WTC11 (cell line): ENCODE data around the gene TFPI2. TPM values are rescaled to one million over a fixed set of nuclear protein-coding genes. Genes with fewer than 3 reads are reported as not detected.

ENCODE experiments used
- ATAC-seq: fragments of 200-7000 bp; cut with Tn5 transposase; 2 replicates; pipeline ENCODE4 v1.10.0; 2021; ENCODE audit warnings: mild to moderate bottlenecking, moderate library complexity
- CTCF ChIA-PET: fragments of 300-600 bp; sonication (Branson Sonifier 250); formaldehyde crosslinking; loops from one replicate; lab custom pipeline; 2021; ENCODE audit warnings: antibody characterized with exemption; lab: Charles Lee
- POLR2A ChIA-PET: fragments of 350-600 bp; sonication (Branson Sonifier 250); formaldehyde crosslinking; loops from one replicate; lab custom pipeline; 2021; ENCODE audit warnings: antibody characterized with exemption; lab: Charles Lee
- DNase-seq: peaks from one replicate; pipeline ENCODE4 v3.0.0; 2021; ENCODE audit warnings: low spot score
- H3K27ac Mint-ChIP-seq: 2 replicates; pipeline ENCODE4 v1.8.0; 2021; ENCODE audit warnings: mixed read lengths
- H3K27me3 Mint-ChIP-seq: 2 replicates; pipeline ENCODE4 v1.8.0; 2021; ENCODE audit warnings: low read depth, mild to moderate bottlenecking, moderate library complexity, mixed read lengths
- H3K36me3 Mint-ChIP-seq: 2 replicates; pipeline ENCODE4 v1.8.0; 2021; ENCODE audit warnings: mixed read lengths
- H3K4me1 Mint-ChIP-seq: 2 replicates; pipeline ENCODE4 v1.8.0; 2022; ENCODE audit warnings: mixed read lengths
- H3K4me3 Mint-ChIP-seq: 2 replicates; pipeline ENCODE4 v1.8.0; 2021; ENCODE audit warnings: mild to moderate bottlenecking, moderate library complexity, mixed read lengths
- H3K9me3 Mint-ChIP-seq: 2 replicates; pipeline ENCODE4 v1.8.0; 2021; ENCODE audit warnings: mixed read lengths
- AFF4 ChIP-seq: sonication (generic); formaldehyde crosslinking; IDR thresholded peaks from 2 replicates; pipeline ENCODE4 v1.8.1; 2023; ENCODE audit warnings: mild to moderate bottlenecking, missing genetic modification reagents, borderline replicate concordance
- CDX4 ChIP-seq: fragments of 250-450 bp; sonication (Bioruptor Pico); IDR thresholded peaks from 2 replicates; pipeline ENCODE4 v1.9.0; 2021; ENCODE audit warnings: moderate library complexity, mild to moderate bottlenecking, inconsistent platforms, borderline replicate concordance
- CREB1 ChIP-seq: sonication (generic); formaldehyde crosslinking; IDR thresholded peaks from 2 replicates; pipeline ENCODE4 v1.8.0; 2023; ENCODE audit warnings: mild to moderate bottlenecking, missing genetic modification reagents
- ESRRA ChIP-seq: sonication (generic); formaldehyde crosslinking; IDR thresholded peaks from 2 replicates; pipeline ENCODE4 v1.8.1; 2022; ENCODE audit warnings: mild to moderate bottlenecking, missing genetic modification reagents, borderline replicate concordance
- FOXK1 ChIP-seq: sonication (generic); formaldehyde crosslinking; IDR thresholded peaks from 2 replicates; pipeline ENCODE4 v1.8.0; 2022; ENCODE audit warnings: mild to moderate bottlenecking, moderate library complexity, missing genetic modification reagents
- JAZF1 ChIP-seq: fragments of 250-450 bp; sonication (Bioruptor Pico); IDR thresholded peaks from 2 replicates; pipeline ENCODE4 v1.9.0; 2021; ENCODE audit warnings: moderate library complexity, mild to moderate bottlenecking, inconsistent platforms
- KAT7 ChIP-seq: sonication (generic); formaldehyde crosslinking; IDR thresholded peaks from 2 replicates; pipeline ENCODE4 v1.8.1; 2023; ENCODE audit warnings: missing genetic modification reagents, mild to moderate bottlenecking, borderline replicate concordance
- MXD4 ChIP-seq: fragments of 250-450 bp; sonication (Bioruptor Pico); IDR thresholded peaks from 2 replicates; pipeline ENCODE4 v1.8.0; 2021; ENCODE audit warnings: mild to moderate bottlenecking, moderate library complexity, borderline replicate concordance
- NFYB ChIP-seq: sonication (generic); formaldehyde crosslinking; conservative IDR thresholded peaks from 2 replicates; pipeline ENCODE4 v1.8.0; 2022; ENCODE audit warnings: low read depth, missing genetic modification reagents
- NR1H2 ChIP-seq: sonication (generic); formaldehyde crosslinking; IDR thresholded peaks from 2 replicates; pipeline ENCODE4 v1.9.0; 2021; ENCODE audit warnings: mild to moderate bottlenecking, moderate library complexity, missing genetic modification reagents
- NR3C1 ChIP-seq: sonication (generic); formaldehyde crosslinking; conservative IDR thresholded peaks from 2 replicates; pipeline ENCODE4 v1.8.1; 2023; ENCODE audit warnings: low read depth, mild to moderate bottlenecking, missing genetic modification reagents
- PRRX2 ChIP-seq: fragments of 250-450 bp; sonication (Bioruptor Pico); IDR thresholded peaks from 2 replicates; pipeline ENCODE4 v1.8.0; 2021; ENCODE audit warnings: mild to moderate bottlenecking
- RORB ChIP-seq: fragments of 250-450 bp; sonication (Bioruptor Pico); IDR thresholded peaks from 2 replicates; pipeline ENCODE4 v1.9.0; 2021; ENCODE audit warnings: mild to moderate bottlenecking
- TEAD1 ChIP-seq: sonication (generic); formaldehyde crosslinking; IDR thresholded peaks from 2 replicates; pipeline ENCODE4 v1.8.0; 2022; ENCODE audit warnings: mild to moderate bottlenecking, missing genetic modification reagents
- TP53 ChIP-seq: sonication (generic); formaldehyde crosslinking; IDR thresholded peaks from 2 replicates; pipeline ENCODE4 v1.8.1; 2023; ENCODE audit warnings: mild to moderate bottlenecking, missing genetic modification reagents
- ZBTB21 ChIP-seq: sonication (generic); formaldehyde crosslinking; IDR thresholded peaks from 2 replicates; pipeline ENCODE4 v1.8.1; 2023; ENCODE audit warnings: mild to moderate bottlenecking, missing genetic modification reagents, borderline replicate concordance
- ZMAT4 ChIP-seq: fragments of 250-450 bp; sonication (Bioruptor Pico); IDR thresholded peaks from 2 replicates; pipeline ENCODE4 v1.9.0; 2021; ENCODE audit warnings: mild to moderate bottlenecking
- ZNF121 ChIP-seq: sonication (generic); formaldehyde crosslinking; IDR thresholded peaks from 2 replicates; pipeline ENCODE4 v1.8.0; 2023; ENCODE audit warnings: missing genetic modification reagents
- ZNF232 ChIP-seq: sonication (generic); formaldehyde crosslinking; IDR thresholded peaks from 2 replicates; pipeline ENCODE4 v1.8.0; 2022; ENCODE audit warnings: mild to moderate bottlenecking, missing genetic modification reagents
- total RNA-seq: library from RNA; stranded (reverse); gene quantifications from 3 replicates; pipeline ENCODE4 v1.2.3, GENCODE V29; 2021
- TF ChIP-seq, protein P1 (sequence below): sonication (generic); formaldehyde crosslinking; IDR thresholded peaks from 2 replicates; pipeline ENCODE4 v1.8.1; 2023; ENCODE audit warnings: mild to moderate bottlenecking, missing genetic modification reagents
- TF ChIP-seq, protein P2 (sequence below): sonication (generic); formaldehyde crosslinking; IDR thresholded peaks from 2 replicates; pipeline ENCODE4 v1.8.1; 2022; ENCODE audit warnings: mild to moderate bottlenecking, moderate library complexity, missing genetic modification reagents
- TF ChIP-seq, protein P3 (sequence below): sonication (generic); formaldehyde crosslinking; IDR thresholded peaks from 2 replicates; pipeline ENCODE4 v1.8.0; 2023; ENCODE audit warnings: missing genetic modification reagents
- TF ChIP-seq, protein P4 (sequence below): fragments of 250-450 bp; sonication (Bioruptor Pico); IDR thresholded peaks from 2 replicates; pipeline ENCODE4 v1.8.0; 2021; ENCODE audit warnings: mild to moderate bottlenecking
- TF ChIP-seq, protein P5 (sequence below): sonication (generic); formaldehyde crosslinking; IDR thresholded peaks from 2 replicates; pipeline ENCODE4 v1.8.0; 2022; ENCODE audit warnings: mild to moderate bottlenecking, missing genetic modification reagents

Gene TFPI2
- total RNA-seq, 1 experiment from 2014 or later, result 10.4 TPM

GRCh38 chr7:93856323-93856722, 34.2 kb downstream of the TFPI2 start (continued):
- no peak for TF ChIP-seq CREB1 (CRISPR knock-in tag)
- TF ChIP-seq ZNF232, result no peak
- no peak for TF ChIP-seq NFYB
- TF ChIP-seq, protein P1, sequence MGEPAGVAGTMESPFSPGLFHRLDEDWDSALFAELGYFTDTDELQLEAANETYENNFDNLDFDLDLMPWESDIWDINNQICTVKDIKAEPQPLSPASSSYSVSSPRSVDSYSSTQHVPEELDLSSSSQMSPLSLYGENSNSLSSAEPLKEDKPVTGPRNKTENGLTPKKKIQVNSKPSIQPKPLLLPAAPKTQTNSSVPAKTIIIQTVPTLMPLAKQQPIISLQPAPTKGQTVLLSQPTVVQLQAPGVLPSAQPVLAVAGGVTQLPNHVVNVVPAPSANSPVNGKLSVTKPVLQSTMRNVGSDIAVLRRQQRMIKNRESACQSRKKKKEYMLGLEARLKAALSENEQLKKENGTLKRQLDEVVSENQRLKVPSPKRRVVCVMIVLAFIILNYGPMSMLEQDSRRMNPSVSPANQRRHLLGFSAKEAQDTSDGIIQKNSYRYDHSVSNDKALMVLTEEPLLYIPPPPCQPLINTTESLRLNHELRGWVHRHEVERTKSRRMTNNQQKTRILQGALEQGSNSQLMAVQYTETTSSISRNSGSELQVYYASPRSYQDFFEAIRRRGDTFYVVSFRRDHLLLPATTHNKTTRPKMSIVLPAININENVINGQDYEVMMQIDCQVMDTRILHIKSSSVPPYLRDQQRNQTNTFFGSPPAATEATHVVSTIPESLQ (CRISPR knock-in tag), result no peak
- TF ChIP-seq RORB, result no peak

DNA sequence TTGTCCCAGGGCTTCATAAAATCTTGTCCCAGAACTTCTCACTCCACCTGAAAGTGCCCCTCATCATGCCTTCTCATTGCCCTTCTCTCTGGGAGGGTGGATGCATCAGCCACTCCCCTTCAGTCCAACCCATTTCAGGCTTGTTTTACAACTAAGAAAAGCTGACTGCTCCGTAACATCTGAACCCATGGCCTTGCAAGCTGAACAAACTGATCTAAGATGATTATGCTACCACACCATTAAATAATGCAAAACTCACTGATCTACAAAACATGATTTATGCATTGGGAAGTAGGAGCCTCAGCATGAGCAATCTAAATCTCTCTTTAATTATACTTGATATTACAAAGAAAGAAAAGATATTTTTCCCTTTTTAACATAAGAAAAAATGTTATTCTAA, 34.8 kb downstream of the TFPI2 start:
- DNase-seq (no peak), ATAC-seq (no peak)
- ChIA-PET CTCF (no interaction called here), POLR2A (no interaction called here)
- Mint-ChIP-seq H3K4me1 (no peaks in the 10 kb centered on the region), H3K27me3 (no peaks in the 10 kb centered on the region; the same call in 1 of the 2 replicates), H3K27ac (no peak overlapping the region), H3K4me3 (no peak overlapping the region), H3K36me3 (no peaks in the 10 kb centered on the region), H3K9me3 (no peaks in the 10 kb centered on the region)
- TF ChIP-seq NR3C1 (CRISPR knock-in tag) (no peak), ESRRA (CRISPR knock-in tag) (no peak), ZNF121 (no peak), MXD4 (CRISPR knock-in tag) (no peak)
- TF ChIP-seq, all 79 proteins: peak for 0

GRCh38 chr7:93854480-93854879, 36.1 kb downstream of the TFPI2 start:
- DNase-seq (no peak), ATAC-seq (no peak)
- ChIA-PET CTCF (no interaction called here), POLR2A (no interaction called here)
- H3K4me1 Mint-ChIP-seq, result no peaks in the 10 kb centered on the region
- no peaks in the 10 kb centered on the region for H3K36me3 Mint-ChIP-seq
- no peaks in the 10 kb centered on the region; the same call in 1 of the 2 replicates for H3K27me3 Mint-ChIP-seq
- H3K4me3 Mint-ChIP-seq, result no peak overlapping the region
- no peaks in the 10 kb centered on the region for H3K9me3 Mint-ChIP-seq
- no peak overlapping the region for H3K27ac Mint-ChIP-seq
- no peak for TF ChIP-seq TEAD1
- TF ChIP-seq, protein P2, sequence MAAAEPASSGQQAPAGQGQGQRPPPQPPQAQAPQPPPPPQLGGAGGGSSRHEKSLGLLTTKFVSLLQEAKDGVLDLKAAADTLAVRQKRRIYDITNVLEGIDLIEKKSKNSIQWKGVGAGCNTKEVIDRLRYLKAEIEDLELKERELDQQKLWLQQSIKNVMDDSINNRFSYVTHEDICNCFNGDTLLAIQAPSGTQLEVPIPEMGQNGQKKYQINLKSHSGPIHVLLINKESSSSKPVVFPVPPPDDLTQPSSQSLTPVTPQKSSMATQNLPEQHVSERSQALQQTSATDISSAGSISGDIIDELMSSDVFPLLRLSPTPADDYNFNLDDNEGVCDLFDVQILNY (CRISPR knock-in tag), result no peak
- TF ChIP-seq ZMAT4 (CRISPR knock-in tag), result no peak
- no peak for TF ChIP-seq JAZF1 (CRISPR knock-in tag)
- TF ChIP-seq PRRX2 (CRISPR knock-in tag), result no peak
- TF ChIP-seq KAT7 (CRISPR knock-in tag), result no peak
- no peak for TF ChIP-seq CDX4 (CRISPR knock-in tag)
- no peak for TF ChIP-seq NR1H2
- no peak for TF ChIP-seq ZBTB21
- TF ChIP-seq, protein P3, sequence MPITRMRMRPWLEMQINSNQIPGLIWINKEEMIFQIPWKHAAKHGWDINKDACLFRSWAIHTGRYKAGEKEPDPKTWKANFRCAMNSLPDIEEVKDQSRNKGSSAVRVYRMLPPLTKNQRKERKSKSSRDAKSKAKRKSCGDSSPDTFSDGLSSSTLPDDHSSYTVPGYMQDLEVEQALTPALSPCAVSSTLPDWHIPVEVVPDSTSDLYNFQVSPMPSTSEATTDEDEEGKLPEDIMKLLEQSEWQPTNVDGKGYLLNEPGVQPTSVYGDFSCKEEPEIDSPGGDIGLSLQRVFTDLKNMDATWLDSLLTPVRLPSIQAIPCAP (CRISPR knock-in tag), result no peak
- TF ChIP-seq FOXK1 (CRISPR knock-in tag), result no peak
- TF ChIP-seq, protein P4, sequence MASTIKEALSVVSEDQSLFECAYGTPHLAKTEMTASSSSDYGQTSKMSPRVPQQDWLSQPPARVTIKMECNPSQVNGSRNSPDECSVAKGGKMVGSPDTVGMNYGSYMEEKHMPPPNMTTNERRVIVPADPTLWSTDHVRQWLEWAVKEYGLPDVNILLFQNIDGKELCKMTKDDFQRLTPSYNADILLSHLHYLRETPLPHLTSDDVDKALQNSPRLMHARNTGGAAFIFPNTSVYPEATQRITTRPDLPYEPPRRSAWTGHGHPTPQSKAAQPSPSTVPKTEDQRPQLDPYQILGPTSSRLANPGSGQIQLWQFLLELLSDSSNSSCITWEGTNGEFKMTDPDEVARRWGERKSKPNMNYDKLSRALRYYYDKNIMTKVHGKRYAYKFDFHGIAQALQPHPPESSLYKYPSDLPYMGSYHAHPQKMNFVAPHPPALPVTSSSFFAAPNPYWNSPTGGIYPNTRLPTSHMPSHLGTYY (CRISPR knock-in tag), result no peak
- TF ChIP-seq AFF4, result no peak
- TF ChIP-seq, protein P5, sequence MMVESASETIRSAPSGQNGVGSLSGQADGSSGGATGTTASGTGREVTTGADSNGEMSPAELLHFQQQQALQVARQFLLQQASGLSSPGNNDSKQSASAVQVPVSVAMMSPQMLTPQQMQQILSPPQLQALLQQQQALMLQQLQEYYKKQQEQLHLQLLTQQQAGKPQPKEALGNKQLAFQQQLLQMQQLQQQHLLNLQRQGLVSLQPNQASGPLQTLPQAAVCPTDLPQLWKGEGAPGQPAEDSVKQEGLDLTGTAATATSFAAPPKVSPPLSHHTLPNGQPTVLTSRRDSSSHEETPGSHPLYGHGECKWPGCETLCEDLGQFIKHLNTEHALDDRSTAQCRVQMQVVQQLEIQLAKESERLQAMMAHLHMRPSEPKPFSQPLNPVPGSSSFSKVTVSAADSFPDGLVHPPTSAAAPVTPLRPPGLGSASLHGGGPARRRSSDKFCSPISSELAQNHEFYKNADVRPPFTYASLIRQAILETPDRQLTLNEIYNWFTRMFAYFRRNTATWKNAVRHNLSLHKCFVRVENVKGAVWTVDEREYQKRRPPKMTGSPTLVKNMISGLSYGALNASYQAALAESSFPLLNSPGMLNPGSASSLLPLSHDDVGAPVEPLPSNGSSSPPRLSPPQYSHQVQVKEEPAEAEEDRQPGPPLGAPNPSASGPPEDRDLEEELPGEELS (CRISPR knock-in tag), result no peak
- no peak for TF ChIP-seq ESRRA (CRISPR knock-in tag)
- no peak for TF ChIP-seq TP53 (CRISPR knock-in tag)
